T-helper 1 cell (primary cell): ENCODE data around the gene BDKRB2.
"Not testable (repeated sequence)": the region's sequence is repeated elsewhere in the genome, so short reads cannot be mapped to it uniquely, and the experiment has no call there.

Experiments
- DNase-seq, 5 donors: peaks; one replicate each; pipeline ENCODE4 v3.0.0-alpha.2; 2012 to 2020

BDKRB2 gene

GRCh38 chr14:96225745-96226151 lies 21.1 kb downstream of the BDKRB2 start:
- no peak for DNase-seq

- no peak for DNase-seq
Observed at GRCh38 chr14:96227428-96227827, 22.8 kb downstream of the BDKRB2 start.

GRCh38 chr14:96229315-96229714 lies 24.7 kb downstream of the BDKRB2 start:
- DNase-seq = no peak

GRCh38 chr14:96231056-96231455 lies 26.4 kb downstream of the BDKRB2 start:
- no peak for DNase-seq

GRCh38 chr14:96231526-96232130 lies 27.0 kb downstream of the BDKRB2 start:
- DNase-seq = no peak

- no peak for DNase-seq
Observed at GRCh38 chr14:96232506-96232905, 27.9 kb downstream of the BDKRB2 start.

- DNase-seq = no peak
Observed at GRCh38 chr14:96233661-96234060, 29.0 kb downstream of the BDKRB2 start.

- no peak for DNase-seq
Observed at GRCh38 chr14:96235426-96235825, 30.8 kb downstream of the BDKRB2 start.

GRCh38 chr14:96237641-96238040 lies 33.0 kb downstream of the BDKRB2 start:
- no peak for DNase-seq

- DNase-seq = no peak
Observed at GRCh38 chr14:96238676-96239265, 34.1 kb downstream of the BDKRB2 start.

GRCh38 chr14:96239711-96240141 lies 35.1 kb downstream of the BDKRB2 start:
- DNase-seq = no peak

GRCh38 chr14:96240641-96241040 lies 36.0 kb downstream of the BDKRB2 start:
- no peak for DNase-seq

GRCh38 chr14:96242126-96242525 lies 37.5 kb downstream of the BDKRB2 start:
- no peak for DNase-seq

- no peak for DNase-seq
Observed at GRCh38 chr14:96243785-96244184, 39.1 kb downstream of the BDKRB2 start.

GRCh38 chr14:96245074-96245473 lies 40.4 kb downstream of the BDKRB2 start:
- DNase-seq = not testable (repeated sequence)

GRCh38 chr14:96245710-96246538 lies 41.3 kb downstream of the BDKRB2 start:
- DNase-seq = no peak

GRCh38 chr14:96246539-96246847 lies 41.9 kb downstream of the BDKRB2 start:
- no peak for DNase-seq

- DNase-seq = no peak
Observed at GRCh38 chr14:96247031-96247430, 42.4 kb downstream of the BDKRB2 start.

- no peak for DNase-seq
Observed at GRCh38 chr14:96249029-96249428, 44.4 kb downstream of the BDKRB2 start.

GRCh38 chr14:96250485-96250884 lies 45.8 kb downstream of the BDKRB2 start:
- DNase-seq = no peak

- DNase-seq = no peak
Observed at GRCh38 chr14:96251656-96252155, 47.1 kb downstream of the BDKRB2 start.

- DNase-seq = no peak
Observed at GRCh38 chr14:96252323-96252998, 47.8 kb downstream of the BDKRB2 start.

- DNase-seq = no peak
Observed at GRCh38 chr14:96252999-96253539, 48.4 kb downstream of the BDKRB2 start.
